Psoas muscle (tissue), 8 donors: ENCODE data around the gene TMEM26. TPM values are rescaled to one million over a fixed set of nuclear protein-coding genes. Genes with fewer than 3 reads are reported as not detected.

Source experiments
- ATAC-seq, 4 donors: fragments of 200-7000 bp; cut with Tn5 transposase; one replicate each; pipeline ENCODE4 v1.9.1; 2020; ENCODE audit warnings: moderate library complexity in 3 of 4, mild to moderate bottlenecking in 2 of 4
- DNase-seq, 2 donors: peaks; one replicate each; pipeline ENCODE4 v3.0.0-alpha.2; 2020
- H3K27ac ChIP-seq: fragments of 200-600 bp; one replicate; pipeline ENCODE4 v1.8.0; 2022
- H3K27me3 ChIP-seq, 3 donors: fragments of 200-600 bp in 1 of 3; one replicate each; pipeline versions ENCODE4 v1.6.1 to v1.8.0; 2013 to 2022; ENCODE audit warnings: low read length in 2 of 3, mild to moderate bottlenecking in 2 of 3, moderate library complexity in 1 of 3; ENCODE audit not compliant: insufficient read depth in 3 of 3
- H3K36me3 ChIP-seq, 2 donors: fragments of 200-600 bp in 1 of 2; one replicate each; pipeline versions ENCODE4 v1.6.1 to v1.8.0; 2013 to 2022; ENCODE audit warnings: low read depth in 1 of 2, mild to moderate bottlenecking in 1 of 2, moderate library complexity in 1 of 2; ENCODE audit not compliant: insufficient read depth in 1 of 2
- H3K4me1 ChIP-seq: fragments of 200-600 bp; one replicate; pipeline ENCODE4 v1.8.0; 2022
- H3K4me3 ChIP-seq: fragments of 200-600 bp; one replicate; pipeline ENCODE4 v1.8.0; 2022; ENCODE audit warnings: mild to moderate bottlenecking
- H3K9me3 ChIP-seq: fragments of 200-600 bp; one replicate; pipeline ENCODE4 v1.8.0; 2022
- WGBS, 3 donors: extraction: QIAGEN DNeasy Blood & Tissue Kit; methylation state at CpG; one replicate each; pipeline versions ENCODE4 v1.1.6 to v1.1.7; 2013; 5-methylcytosine and 5-hydroxymethylcytosine counted together
- intact Hi-C, 2 donors: fragments of 100-400 bp; cut with DNase I; formaldehyde crosslinking; loops; one replicate each; pipeline versions ENCODE4 v1.11.0 to v1.14.2; 2022
- polyA plus RNA-seq, 3 donors: library from polyadenylated mRNA; stranded (reverse); fragments of 200-250 nt; gene quantifications; one replicate each; pipeline ENCODE4 v1.2.3, GENCODE V29; 2013
- total RNA-seq, 4 donors: library from RNA; stranded (reverse); fragmentation: NEBNext Ultra II Directional in 2 of 4; extraction: Animal tissue kit (Norgen Biotek cat#: 25700) in 2 of 4; gene quantifications; one replicate each; pipeline versions ENCODE4 v1.2.1 to v1.2.4, GENCODE V29; 2021 to 2023
- TF ChIP-seq, protein P1 (sequence below): fragments of 200-600 bp; IDR thresholded peaks from one replicate; pipeline ENCODE4 v1.8.0; 2022; ENCODE audit warnings: antibody characterized with exemption
- donor health status: healthy with polysubstance abuse.
- donor health status: DM: no; HTN: no; CAD: no; lungs with moderate emphysema.
- donor health status: Bipolar disorder and iron deficiency.
- donor health status: healthy.
- donor health status: DM: yes; HTN: yes; CAD: no.
- donor health status: DM: no; HTN: no; CAD: no.
- donor health status: DM: no; HTN: no; CAD: no.
- donor health status: DM: yes; HTN: yes; CAD: no.

The TMEM26 gene
- total and polyA plus RNA-seq, 7 donors, result 0.05 to 0.99 (median 0.10) TPM

DNA sequence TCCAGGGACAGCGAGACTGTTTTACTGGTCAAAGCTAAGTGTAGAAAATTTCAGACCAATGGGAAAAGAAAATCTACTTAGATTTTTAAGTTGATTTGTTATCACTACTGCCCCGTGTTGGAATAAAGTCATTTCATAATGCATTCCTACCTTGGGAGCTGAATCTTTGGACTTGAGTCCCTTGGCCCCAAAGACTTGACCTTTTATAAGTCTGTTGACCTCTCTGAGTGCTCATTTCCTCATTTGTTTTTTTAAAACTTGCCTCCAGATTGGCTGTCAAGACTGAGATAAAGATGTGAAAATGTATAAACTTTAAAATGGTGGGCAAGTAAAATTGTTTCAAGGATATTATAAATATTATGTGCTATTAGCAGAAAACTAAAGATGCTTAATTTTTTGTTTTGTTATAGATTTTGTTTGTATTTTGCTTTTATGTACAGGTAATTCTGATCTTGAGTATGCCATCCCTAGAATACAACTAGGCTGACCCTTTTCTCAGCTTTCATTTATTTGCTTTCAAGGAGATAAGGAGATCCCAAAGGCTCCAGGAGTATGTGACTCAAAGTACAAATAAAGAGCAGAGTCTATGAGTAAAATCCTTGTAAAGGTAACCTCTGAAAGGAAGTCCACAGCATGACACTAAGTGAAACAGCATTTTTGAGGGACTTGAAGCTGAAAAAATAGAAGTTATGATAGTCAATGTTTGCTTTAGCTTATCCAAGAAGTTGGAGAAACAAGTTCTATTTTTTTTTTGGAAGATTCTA is 54.6 kb downstream of the TMEM26 start:
- intact Hi-C loops, result no loop called here
- Histone ChIP-seq H3K9me3 (no peaks in the 10 kb centered on the region), H3K27me3 (no peaks in the 10 kb centered on the region), H3K36me3 (no peaks in the 10 kb centered on the region), H3K4me1 (peaks cover 7% of the 10 kb centered on the region), H3K4me3 (no peak overlapping the region), H3K27ac (peak overlapping the region; percentile 7)
- TF ChIP-seq, protein P1, sequence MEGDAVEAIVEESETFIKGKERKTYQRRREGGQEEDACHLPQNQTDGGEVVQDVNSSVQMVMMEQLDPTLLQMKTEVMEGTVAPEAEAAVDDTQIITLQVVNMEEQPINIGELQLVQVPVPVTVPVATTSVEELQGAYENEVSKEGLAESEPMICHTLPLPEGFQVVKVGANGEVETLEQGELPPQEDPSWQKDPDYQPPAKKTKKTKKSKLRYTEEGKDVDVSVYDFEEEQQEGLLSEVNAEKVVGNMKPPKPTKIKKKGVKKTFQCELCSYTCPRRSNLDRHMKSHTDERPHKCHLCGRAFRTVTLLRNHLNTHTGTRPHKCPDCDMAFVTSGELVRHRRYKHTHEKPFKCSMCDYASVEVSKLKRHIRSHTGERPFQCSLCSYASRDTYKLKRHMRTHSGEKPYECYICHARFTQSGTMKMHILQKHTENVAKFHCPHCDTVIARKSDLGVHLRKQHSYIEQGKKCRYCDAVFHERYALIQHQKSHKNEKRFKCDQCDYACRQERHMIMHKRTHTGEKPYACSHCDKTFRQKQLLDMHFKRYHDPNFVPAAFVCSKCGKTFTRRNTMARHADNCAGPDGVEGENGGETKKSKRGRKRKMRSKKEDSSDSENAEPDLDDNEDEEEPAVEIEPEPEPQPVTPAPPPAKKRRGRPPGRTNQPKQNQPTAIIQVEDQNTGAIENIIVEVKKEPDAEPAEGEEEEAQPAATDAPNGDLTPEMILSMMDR, result no peak
- 76 to 94% (median 83%) methylated on average over 2 of the region's 2 CpGs for WGBS, 3 donors
- no peak for ATAC-seq
- no peak for DNase-seq

DNA sequence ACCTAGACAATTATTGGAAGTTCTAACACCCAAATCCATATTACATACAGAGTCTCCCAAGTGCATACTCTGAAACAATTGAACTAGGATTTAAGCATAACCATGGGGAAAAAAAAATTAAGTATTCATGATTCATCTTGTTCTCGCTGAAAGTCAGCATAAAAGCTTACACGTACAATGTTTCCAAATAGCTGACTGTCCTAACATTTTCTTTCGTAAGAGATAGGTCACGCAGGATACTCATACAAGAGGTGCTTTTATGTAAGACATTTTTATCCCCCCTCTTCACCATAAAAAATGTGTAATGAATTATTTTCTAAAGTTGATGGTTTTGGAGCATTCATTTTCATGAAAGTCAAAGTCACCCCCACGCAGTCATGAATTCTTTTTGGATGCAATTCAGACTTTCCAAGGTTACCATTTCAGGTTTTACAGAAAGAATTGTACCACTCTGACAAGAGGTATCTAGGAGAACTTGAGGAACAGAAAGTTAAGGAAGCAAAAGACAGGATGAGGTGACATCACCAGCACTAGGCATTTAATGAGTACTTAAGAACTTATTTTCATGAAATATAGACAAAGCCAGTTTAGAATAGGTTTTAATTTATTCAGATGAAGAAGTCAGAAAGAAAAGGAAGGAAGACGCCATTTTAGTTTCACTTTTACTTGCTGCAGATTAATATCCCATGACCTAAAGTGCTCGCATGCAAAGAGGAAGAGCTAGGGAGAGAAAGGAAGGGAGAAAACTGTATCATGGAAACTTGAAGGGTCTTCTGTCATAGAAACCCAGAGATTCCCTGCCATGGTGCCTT is 55.8 kb downstream of the TMEM26 start:
- no peaks in the 10 kb centered on the region for H3K36me3 ChIP-seq
- peaks cover 7% of the 10 kb centered on the region for H3K4me1 ChIP-seq
- DNase-seq (no peak), ATAC-seq (peak in 1 of 4 donors; percentile 43)
- peak overlapping the region; percentile 60 for H3K4me3 ChIP-seq
- H3K27ac ChIP-seq, result peak overlapping the region; percentile 7
- intact Hi-C loops, result no loop called here
- TF ChIP-seq, protein P1, result no peak
- 39 to 56% (median 47%) methylated on average over 7 of the region's 7 CpGs for WGBS, 3 donors
- no peaks in the 10 kb centered on the region for H3K9me3 ChIP-seq
- H3K27me3 ChIP-seq, result no peaks in the 10 kb centered on the region

DNA sequence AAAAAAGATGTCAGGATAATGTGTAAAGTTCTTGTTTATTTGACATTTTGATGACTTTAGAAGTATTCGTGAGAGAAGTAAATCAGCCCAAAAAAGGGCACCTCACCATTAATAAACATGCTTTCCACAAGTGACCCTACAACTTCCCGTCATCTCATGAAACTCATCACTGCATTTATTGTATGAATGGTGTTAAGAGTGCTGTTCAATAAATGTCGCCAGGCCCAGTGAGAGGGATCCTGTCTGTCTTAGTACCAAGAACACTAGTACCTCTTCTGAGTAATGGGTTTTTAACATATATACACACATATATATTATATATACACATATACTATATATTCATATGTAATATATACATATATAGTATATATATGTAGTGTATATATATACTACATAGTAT is 61.9 kb downstream of the TMEM26 start:
- Histone ChIP-seq H3K27me3 (no peaks in the 10 kb centered on the region), H3K4me3 (no peak overlapping the region), H3K9me3 (no peaks in the 10 kb centered on the region), H3K4me1 (no peaks in the 10 kb centered on the region), H3K27ac (no peak overlapping the region), H3K36me3 (no peaks in the 10 kb centered on the region)
- intact Hi-C loops, result no loop called here
- no peak for DNase-seq
- 70 to 79% (median 73%) methylated on average over 3 of the region's 3 CpGs for WGBS, 3 donors
- no peak for ATAC-seq
- TF ChIP-seq, protein P1, result no peak

DNA sequence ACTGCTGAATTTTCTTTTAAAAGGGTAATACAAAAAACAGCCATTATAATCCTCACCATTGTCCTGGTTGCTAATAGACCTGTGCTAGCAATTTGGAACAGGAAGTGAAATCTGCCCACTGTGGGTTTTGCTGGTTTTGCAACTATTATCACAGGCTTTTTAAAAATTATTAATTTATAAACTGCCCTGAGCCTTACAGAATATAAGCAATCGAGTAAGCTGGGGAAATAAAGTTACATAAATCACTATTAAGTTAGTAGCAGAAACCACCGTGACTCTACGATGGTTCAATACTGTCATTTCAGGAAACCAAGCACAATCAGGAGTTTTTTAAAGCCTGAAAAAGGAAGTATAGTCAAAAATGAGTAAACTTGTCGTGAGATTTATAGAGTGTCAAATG is 62.3 kb downstream of the TMEM26 start:
- no peak for DNase-seq
- H3K36me3 ChIP-seq, result no peaks in the 10 kb centered on the region
- no peaks in the 10 kb centered on the region for H3K9me3 ChIP-seq
- ATAC-seq, result no peak
- H3K4me3 ChIP-seq, result no peak overlapping the region
- TF ChIP-seq, protein P1, result no peak
- no peak overlapping the region for H3K27ac ChIP-seq
- H3K4me1 ChIP-seq, result no peaks in the 10 kb centered on the region
- no peaks in the 10 kb centered on the region for H3K27me3 ChIP-seq
- intact Hi-C loops, result no loop called here
- WGBS, 3 donors, result 45 to 51% (median 51%) methylated on average over 4 of the region's 4 CpGs
